ENCODE measurements around the gene LRRC46. TPM values are rescaled to one million over a fixed set of nuclear protein-coding genes. Genes with fewer than 3 reads are reported as not detected.
A peak's percentile ranks its signal among the peaks of the same experiment; 100 is the strongest.

The LRRC46 gene
- total RNA-seq, 1 donor from 2014 or later: not detected

DNA sequence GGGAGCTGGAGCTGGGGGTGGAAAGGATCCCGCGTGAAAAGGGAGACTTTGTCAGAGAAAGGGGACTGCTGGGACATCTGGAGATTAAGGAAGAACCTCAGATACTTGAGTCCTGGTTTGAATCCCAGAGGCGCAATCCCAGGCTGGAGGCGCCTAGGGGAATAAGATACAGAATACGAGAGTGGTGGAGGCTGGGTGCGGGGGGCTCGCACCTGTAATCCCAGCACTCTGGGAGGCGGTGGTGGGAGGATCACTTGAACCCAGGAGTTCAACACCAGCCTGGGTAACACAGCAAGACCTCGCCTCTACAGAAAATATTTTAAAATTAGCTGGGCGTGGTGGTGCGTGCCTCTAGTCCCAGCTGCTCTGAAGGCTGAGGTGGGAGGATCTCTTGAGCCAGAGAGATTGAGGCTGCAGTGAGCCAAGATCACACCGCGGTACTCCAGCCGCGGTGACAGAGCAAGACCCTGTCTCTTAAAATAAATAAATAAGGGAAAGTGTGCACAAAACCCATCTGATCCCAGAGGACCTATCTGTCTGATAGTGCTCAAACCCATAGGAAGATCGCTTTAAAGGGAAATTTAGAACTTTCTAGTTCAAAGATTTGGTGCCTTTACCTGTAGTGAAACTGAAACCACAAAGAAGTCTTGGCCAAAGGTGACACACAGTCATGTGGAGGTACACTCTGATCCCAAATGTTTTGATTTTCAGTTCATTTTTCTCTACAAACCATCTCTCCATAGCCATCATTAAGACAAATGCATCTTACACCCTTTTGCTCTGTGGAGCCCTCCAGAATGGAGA lies 10.2 kb downstream of the LRRC46 start:
- Histone ChIP-seq H3K4me3 (ENCODE audit: low read depth, low read length) (peak overlapping the region; percentile 90), H3K27me3 (ENCODE audit: control insufficient read depth, insufficient read depth, low read length) (no peaks in the 10 kb centered on the region), H3K36me3 (ENCODE audit: control insufficient read depth, insufficient read depth, low read length) (peaks cover 4% of the 10 kb centered on the region)
- no peak for FAIRE-seq
- no peak for DNase-seq (ENCODE audit: low read depth)
- TF ChIP-seq, protein P1, sequence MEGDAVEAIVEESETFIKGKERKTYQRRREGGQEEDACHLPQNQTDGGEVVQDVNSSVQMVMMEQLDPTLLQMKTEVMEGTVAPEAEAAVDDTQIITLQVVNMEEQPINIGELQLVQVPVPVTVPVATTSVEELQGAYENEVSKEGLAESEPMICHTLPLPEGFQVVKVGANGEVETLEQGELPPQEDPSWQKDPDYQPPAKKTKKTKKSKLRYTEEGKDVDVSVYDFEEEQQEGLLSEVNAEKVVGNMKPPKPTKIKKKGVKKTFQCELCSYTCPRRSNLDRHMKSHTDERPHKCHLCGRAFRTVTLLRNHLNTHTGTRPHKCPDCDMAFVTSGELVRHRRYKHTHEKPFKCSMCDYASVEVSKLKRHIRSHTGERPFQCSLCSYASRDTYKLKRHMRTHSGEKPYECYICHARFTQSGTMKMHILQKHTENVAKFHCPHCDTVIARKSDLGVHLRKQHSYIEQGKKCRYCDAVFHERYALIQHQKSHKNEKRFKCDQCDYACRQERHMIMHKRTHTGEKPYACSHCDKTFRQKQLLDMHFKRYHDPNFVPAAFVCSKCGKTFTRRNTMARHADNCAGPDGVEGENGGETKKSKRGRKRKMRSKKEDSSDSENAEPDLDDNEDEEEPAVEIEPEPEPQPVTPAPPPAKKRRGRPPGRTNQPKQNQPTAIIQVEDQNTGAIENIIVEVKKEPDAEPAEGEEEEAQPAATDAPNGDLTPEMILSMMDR (IDR thresholded peaks at IDR 0.05; ENCODE audit: insufficient read depth, low read length, severe bottlenecking): no peak

DNA sequence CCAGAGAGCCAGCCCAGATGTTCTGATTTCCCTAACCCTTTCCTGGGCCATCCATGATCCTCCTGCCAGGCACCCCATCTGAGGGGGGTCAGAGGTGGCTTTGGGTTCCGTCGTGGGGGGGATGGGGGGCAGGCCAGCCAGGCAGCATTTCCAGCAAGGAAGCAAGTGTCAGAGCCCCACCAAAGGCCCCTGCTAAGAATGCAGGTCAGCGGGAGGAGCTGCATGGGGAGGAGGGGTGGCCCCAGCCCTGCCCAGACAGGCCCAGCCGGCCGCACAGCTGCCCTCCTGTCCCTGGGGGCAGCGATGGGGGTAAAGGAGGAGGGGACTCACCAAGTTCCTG lies 11.9 kb downstream of the LRRC46 start:
- TF ChIP-seq, protein P1 (IDR thresholded peaks at IDR 0.05; ENCODE audit: insufficient read depth, low read length, severe bottlenecking): no peak
- H3K36me3 ChIP-seq (ENCODE audit: control insufficient read depth, insufficient read depth, low read length): peaks cover under 1% of the 10 kb centered on the region
- H3K4me3 ChIP-seq (ENCODE audit: low read depth, low read length): no peak overlapping the region
- DNase-seq (ENCODE audit: low read depth): no peak
- H3K27me3 ChIP-seq (ENCODE audit: control insufficient read depth, insufficient read depth, low read length): no peaks in the 10 kb centered on the region
- FAIRE-seq: no peak

DNA sequence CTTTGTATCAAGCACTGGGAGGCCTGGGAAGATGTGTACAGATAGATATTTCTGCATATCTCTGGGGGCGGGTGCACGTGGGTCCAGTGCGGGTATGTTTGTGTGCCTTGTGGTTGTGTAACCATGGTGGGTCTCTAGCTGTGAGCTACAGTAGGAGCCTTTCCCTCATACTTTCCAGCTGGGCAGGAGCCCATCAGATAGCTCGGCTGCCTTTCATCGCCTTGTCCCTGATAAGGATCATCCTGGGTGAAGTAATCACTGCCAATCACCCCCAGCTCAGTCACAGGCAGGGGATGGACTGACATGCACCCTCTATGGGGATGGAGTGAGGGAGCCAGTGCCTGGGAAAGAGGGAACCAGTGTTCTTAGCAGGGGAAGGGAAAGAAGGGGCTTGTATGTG lies 12.8 kb downstream of the LRRC46 start:
- Histone ChIP-seq H3K4me3 (ENCODE audit: low read depth, low read length) (no peak overlapping the region), H3K27me3 (ENCODE audit: control insufficient read depth, insufficient read depth, low read length) (no peaks in the 10 kb centered on the region), H3K36me3 (ENCODE audit: control insufficient read depth, insufficient read depth, low read length) (no peaks in the 10 kb centered on the region)
- DNase-seq (ENCODE audit: low read depth) (no peak), FAIRE-seq (no peak)
- TF ChIP-seq, protein P1 (IDR thresholded peaks at IDR 0.05; ENCODE audit: insufficient read depth, low read length, severe bottlenecking): no peak

DNA sequence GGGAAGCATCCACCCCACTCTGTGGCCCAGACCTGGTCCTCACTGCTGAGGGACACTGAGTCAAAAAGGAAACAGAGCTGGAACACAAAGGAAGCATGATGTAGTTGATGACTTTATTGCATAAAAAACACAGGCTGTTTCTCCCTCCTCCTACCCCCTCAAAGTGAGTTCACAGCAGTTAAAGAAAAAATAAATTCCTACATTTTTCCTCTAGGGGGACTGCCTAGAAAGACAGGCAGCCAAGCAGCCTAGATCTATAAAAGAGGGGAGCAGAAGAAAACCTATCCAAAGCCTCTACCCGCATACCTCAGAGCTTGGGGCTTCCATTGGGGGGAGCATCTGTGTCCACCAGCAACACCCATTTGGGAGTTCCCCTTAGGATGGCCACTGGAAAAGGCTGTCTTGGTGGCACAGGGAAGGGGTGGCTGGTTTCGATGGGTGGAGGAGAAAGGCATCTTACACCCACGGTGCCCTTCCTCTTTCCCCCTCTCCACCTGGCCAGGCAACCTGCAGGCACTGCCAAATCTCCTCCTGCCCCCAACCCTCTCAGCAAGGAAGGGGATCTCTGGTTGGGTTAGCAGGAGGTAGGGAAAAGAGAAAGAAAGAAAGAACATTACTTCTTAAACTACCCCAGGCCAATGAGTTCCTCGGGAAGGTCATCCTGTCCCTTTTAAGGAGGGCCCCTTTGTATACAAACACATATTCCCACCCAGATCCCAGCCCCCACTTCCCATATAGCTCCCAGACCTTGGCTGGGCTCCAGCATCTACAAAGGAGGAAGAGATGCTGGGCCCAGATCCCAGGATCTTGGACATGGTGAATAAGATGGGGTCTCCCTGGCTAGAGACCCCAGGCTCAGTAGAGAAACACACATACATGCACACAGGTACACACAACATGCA lies 13.6 kb downstream of the LRRC46 start:
- H3K4me3 ChIP-seq (ENCODE audit: low read depth, low read length): no peak overlapping the region
- TF ChIP-seq, protein P1 (IDR thresholded peaks at IDR 0.05; ENCODE audit: insufficient read depth, low read length, severe bottlenecking): peak; percentile 21
- FAIRE-seq (no peak), DNase-seq (ENCODE audit: low read depth) (no peak)
- H3K36me3 ChIP-seq (ENCODE audit: control insufficient read depth, insufficient read depth, low read length): no peaks in the 10 kb centered on the region
- no peaks in the 10 kb centered on the region for H3K27me3 ChIP-seq (ENCODE audit: control insufficient read depth, insufficient read depth, low read length)

DNA sequence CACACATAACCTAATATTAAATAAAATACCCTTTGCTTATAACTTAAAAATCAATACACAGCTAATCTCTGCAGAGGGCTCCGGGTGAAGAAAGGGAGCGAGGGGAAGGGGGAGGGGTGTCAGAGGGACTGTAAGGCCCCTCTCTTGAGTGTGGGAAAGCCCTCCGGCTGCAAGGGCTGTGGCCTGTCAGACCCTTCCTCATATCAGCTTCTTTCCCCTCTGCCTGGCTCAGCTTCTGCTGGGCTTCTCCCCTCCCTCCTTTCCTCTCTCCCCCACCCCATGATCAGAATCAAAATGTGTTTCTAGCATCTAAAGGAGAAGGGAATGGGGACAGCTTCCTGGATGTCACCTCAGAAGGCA lies 14.2 kb downstream of the LRRC46 start:
- TF ChIP-seq, protein P1 (IDR thresholded peaks at IDR 0.05; ENCODE audit: insufficient read depth, low read length, severe bottlenecking): no peak
- no peak for DNase-seq (ENCODE audit: low read depth)
- FAIRE-seq: no peak
- H3K27me3 ChIP-seq (ENCODE audit: control insufficient read depth, insufficient read depth, low read length): no peaks in the 10 kb centered on the region
- H3K36me3 ChIP-seq (ENCODE audit: control insufficient read depth, insufficient read depth, low read length): no peaks in the 10 kb centered on the region
- H3K4me3 ChIP-seq (ENCODE audit: low read depth, low read length): no peak overlapping the region

Measured in bronchial epithelial cell (primary cell).